ENCODE data around the gene NINJ2.

- TF ChIP-seq, protein P1, sequence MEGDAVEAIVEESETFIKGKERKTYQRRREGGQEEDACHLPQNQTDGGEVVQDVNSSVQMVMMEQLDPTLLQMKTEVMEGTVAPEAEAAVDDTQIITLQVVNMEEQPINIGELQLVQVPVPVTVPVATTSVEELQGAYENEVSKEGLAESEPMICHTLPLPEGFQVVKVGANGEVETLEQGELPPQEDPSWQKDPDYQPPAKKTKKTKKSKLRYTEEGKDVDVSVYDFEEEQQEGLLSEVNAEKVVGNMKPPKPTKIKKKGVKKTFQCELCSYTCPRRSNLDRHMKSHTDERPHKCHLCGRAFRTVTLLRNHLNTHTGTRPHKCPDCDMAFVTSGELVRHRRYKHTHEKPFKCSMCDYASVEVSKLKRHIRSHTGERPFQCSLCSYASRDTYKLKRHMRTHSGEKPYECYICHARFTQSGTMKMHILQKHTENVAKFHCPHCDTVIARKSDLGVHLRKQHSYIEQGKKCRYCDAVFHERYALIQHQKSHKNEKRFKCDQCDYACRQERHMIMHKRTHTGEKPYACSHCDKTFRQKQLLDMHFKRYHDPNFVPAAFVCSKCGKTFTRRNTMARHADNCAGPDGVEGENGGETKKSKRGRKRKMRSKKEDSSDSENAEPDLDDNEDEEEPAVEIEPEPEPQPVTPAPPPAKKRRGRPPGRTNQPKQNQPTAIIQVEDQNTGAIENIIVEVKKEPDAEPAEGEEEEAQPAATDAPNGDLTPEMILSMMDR (IDR thresholded peaks at IDR 0.05), result no peak
- no peak for TF ChIP-seq POLR2A (IDR thresholded peaks at IDR 0.05)
Observed at GRCh38 chr12:532908-533565, 130.2 kb downstream of the NINJ2 start.
